Kidney (tissue), 14 donors: Measurements from ENCODE around the gene HEG1. TPM values are rescaled to one million over a fixed set of nuclear protein-coding genes. Genes with fewer than 3 reads are reported as not detected.
"Not testable (repeated sequence)": the region's sequence is repeated elsewhere in the genome, so short reads cannot be mapped to it uniquely, and the experiment has no call there.

Experiments
- DNase-seq, 5 donors: peaks; one replicate each; pipeline ENCODE4 v3.0.0-alpha.2; 2013 to 2020
- FAIRE-seq: peaks from 2 replicates; lab custom pipeline; 2012; peaks lifted over from hg19 to GRCh38; lab: Jason Lieb, UNC
- H3K27ac ChIP-seq, 2 donors: one replicate each; pipeline ENCODE4 v1.7.0; 2013; ENCODE audit warnings: low read depth in 2 of 2, low read length in 2 of 2, inconsistent platforms in 1 of 2
- H3K27me3 ChIP-seq: one replicate; pipeline ENCODE4 v1.7.1; 2013; ENCODE audit warnings: low read length, inconsistent platforms; ENCODE audit not compliant: control insufficient read depth, insufficient read depth
- H3K36me3 ChIP-seq, 3 donors: one replicate each; pipeline versions ENCODE4 v1.7.0 to v1.7.1; 2013; ENCODE audit warnings: low read length in 3 of 3, control low read depth in 1 of 3, inconsistent platforms in 1 of 3; ENCODE audit not compliant: insufficient read depth in 3 of 3, control insufficient read depth in 2 of 3
- H3K4me1 ChIP-seq, 3 donors: one replicate each; pipeline versions ENCODE4 v1.7.0 to v1.7.1; 2013; ENCODE audit warnings: low read length in 3 of 3, inconsistent platforms in 1 of 3, low read depth in 1 of 3; ENCODE audit not compliant: control insufficient read depth in 2 of 3, insufficient read depth in 2 of 3
- H3K4me3 ChIP-seq, 3 donors: one replicate each; pipeline versions ENCODE4 v1.7.0 to v1.8.1; 2013; ENCODE audit warnings: low read length in 3 of 3, control low read depth in 1 of 3, inconsistent platforms in 1 of 3
- H3K9ac ChIP-seq, 3 donors: one replicate each; pipeline versions ENCODE4 v1.7.0 to v1.7.1; 2013; ENCODE audit warnings: low read length in 3 of 3, control low read depth in 1 of 3, inconsistent platforms in 1 of 3
- H3K9me3 ChIP-seq, 3 donors: one replicate each; pipeline versions ENCODE4 v1.7.0 to v1.7.1; 2013; ENCODE audit warnings: low read length in 3 of 3, control low read depth in 1 of 3, inconsistent platforms in 1 of 3; ENCODE audit not compliant: control insufficient read depth in 2 of 3, insufficient read depth in 1 of 3
- intact Hi-C: fragments of 100-400 bp; cut with DNase I; formaldehyde crosslinking; loops from one replicate; pipeline ENCODE4 v1.11.1; 2022
- polyA plus RNA-seq: library from polyadenylated mRNA; stranded (reverse); fragments of 350-450 nt; fragmentation: Illumina TruSeq; extraction: RNeasy Lipid Tissue Mini Kit (QIAGEN cat#74804); gene quantifications from one replicate; pipeline ENCODE4 v1.2.3, GENCODE V29; 2014; ENCODE audit warnings: low read depth, low replicate concordance; ENCODE audit not compliant: insufficient read depth
- total RNA-seq: library from RNA; stranded (reverse); fragmentation: NEBNext Ultra II Directional; extraction: Animal tissue kit (Norgen Biotek cat#: 25700); gene quantifications from one replicate; pipeline ENCODE4 v1.2.1, GENCODE V29; 2021
- TF ChIP-seq, protein P1 (sequence below): IDR thresholded peaks from 3 replicates; pipeline ENCODE4 v1.5.1; 2012; ENCODE audit warnings: mild to moderate bottlenecking, moderate library complexity, borderline replicate concordance; ENCODE audit not compliant: insufficient read depth; ENCODE audit errors: extremely low read depth
- donor health status: control.
- donor health status: control.
- donor health status: control.
- donor health status: control.
- donor health status: control.
- donor health status: DM: yes; HTN: yes; CAD: no.
- donor health status: Normal renal cell carcinoma (clear cell type).

Gene HEG1
- total and polyA plus RNA-seq, 2 donors from 2014 or later = 10.3 to 96.3 TPM

DNA sequence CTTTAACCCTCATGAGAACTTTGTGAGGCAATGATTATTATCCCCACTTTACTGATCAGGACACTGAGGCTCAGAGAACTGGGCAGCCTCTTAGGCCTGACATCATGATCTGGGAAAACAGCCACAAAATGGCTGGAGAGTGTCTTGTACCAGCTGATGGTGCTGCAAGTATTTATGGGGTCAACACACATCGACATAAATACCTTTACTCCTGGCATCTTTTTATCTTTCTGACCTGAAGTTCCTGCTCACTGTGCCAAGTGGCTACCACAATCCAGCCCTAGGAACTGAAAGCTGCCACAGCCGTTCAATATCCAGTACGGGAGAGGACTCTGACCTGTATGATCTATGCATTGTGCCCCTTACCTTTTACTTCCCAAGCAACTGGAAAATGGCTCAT lies 92.0 kb downstream of the HEG1 start:
- no peaks in the 10 kb centered on the region for H3K9me3 ChIP-seq
- H3K27ac ChIP-seq = no peak overlapping the region
- H3K9ac ChIP-seq = no peak overlapping the region
- intact Hi-C loops = no loop called here
- no peaks in the 10 kb centered on the region for H3K36me3 ChIP-seq
- H3K4me3 ChIP-seq = no peak overlapping the region
- H3K27me3 ChIP-seq = no peaks in the 10 kb centered on the region
- TF ChIP-seq, protein P1, sequence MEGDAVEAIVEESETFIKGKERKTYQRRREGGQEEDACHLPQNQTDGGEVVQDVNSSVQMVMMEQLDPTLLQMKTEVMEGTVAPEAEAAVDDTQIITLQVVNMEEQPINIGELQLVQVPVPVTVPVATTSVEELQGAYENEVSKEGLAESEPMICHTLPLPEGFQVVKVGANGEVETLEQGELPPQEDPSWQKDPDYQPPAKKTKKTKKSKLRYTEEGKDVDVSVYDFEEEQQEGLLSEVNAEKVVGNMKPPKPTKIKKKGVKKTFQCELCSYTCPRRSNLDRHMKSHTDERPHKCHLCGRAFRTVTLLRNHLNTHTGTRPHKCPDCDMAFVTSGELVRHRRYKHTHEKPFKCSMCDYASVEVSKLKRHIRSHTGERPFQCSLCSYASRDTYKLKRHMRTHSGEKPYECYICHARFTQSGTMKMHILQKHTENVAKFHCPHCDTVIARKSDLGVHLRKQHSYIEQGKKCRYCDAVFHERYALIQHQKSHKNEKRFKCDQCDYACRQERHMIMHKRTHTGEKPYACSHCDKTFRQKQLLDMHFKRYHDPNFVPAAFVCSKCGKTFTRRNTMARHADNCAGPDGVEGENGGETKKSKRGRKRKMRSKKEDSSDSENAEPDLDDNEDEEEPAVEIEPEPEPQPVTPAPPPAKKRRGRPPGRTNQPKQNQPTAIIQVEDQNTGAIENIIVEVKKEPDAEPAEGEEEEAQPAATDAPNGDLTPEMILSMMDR = no peak
- no peak for DNase-seq
- peaks cover 0 to 13% (median 0%) of the 10 kb centered on the region in 3 donors for H3K4me1 ChIP-seq
- no peak for FAIRE-seq

DNA sequence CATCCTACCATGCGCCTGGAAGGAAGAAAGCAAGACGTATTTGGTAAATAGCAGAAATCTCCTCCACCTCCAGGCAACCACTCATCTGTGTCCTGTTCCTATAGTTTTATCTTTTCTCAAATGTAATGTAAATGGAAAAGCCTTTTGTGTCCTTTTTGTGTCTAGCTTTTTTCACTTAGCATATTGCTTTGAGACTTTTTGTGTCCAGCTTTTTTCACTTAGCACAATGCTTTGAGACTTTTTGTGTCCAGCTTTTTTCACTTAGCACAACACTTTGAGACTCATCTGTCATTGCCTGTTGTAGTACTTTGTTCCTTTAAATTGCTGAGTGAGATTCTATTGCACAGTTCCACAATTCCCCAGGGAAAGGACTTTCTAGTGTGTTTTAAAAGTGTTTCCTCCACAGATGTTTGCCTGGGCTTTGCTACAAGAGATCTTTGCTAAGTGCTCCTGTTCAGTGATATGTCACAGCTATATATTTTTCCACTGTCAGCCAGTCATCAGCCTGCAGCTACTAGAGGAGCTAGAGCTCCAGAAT lies 93.3 kb downstream of the HEG1 start:
- no peaks in the 10 kb centered on the region for H3K27me3 ChIP-seq
- TF ChIP-seq, protein P1 = no peak
- H3K27ac ChIP-seq = no peak overlapping the region
- intact Hi-C loops = no loop called here
- H3K4me1 ChIP-seq = peaks cover 0 to 13% (median 0%) of the 10 kb centered on the region in 3 donors
- no peak overlapping the region for H3K4me3 ChIP-seq
- H3K9me3 ChIP-seq = no peaks in the 10 kb centered on the region
- H3K9ac ChIP-seq = no peak overlapping the region
- no peaks in the 10 kb centered on the region for H3K36me3 ChIP-seq
- FAIRE-seq (no peak), DNase-seq (no peak)

DNA sequence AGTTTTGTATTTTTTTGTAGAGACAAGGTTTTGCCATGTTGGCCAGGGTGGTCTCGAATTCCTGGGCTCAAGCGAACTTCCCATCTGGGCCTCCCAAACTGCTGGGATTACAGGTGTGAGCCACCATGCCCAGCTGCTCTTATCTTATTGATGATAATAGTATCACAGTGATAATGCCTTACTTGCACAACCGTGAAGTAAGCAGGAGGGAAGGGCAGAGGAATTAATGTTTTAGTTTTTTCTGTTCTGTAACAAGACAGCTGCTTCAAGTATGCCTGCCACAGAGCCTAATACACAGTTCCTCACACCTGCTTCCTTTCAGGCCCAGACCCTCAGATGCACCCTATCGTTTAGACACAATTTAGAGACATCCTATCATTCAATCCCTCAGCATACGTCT lies 95.1 kb downstream of the HEG1 start:
- no peaks in the 10 kb centered on the region for H3K9me3 ChIP-seq
- no peaks in the 10 kb centered on the region for H3K36me3 ChIP-seq
- intact Hi-C loops = no loop called here
- TF ChIP-seq, protein P1 = no peak
- H3K27me3 ChIP-seq = no peaks in the 10 kb centered on the region
- no peak overlapping the region for H3K27ac ChIP-seq
- no peak for DNase-seq
- no peak for FAIRE-seq
- no peak overlapping the region for H3K4me3 ChIP-seq
- H3K4me1 ChIP-seq = peaks cover 0 to 5% (median 0%) of the 10 kb centered on the region in 3 donors
- H3K9ac ChIP-seq = no peak overlapping the region

DNA sequence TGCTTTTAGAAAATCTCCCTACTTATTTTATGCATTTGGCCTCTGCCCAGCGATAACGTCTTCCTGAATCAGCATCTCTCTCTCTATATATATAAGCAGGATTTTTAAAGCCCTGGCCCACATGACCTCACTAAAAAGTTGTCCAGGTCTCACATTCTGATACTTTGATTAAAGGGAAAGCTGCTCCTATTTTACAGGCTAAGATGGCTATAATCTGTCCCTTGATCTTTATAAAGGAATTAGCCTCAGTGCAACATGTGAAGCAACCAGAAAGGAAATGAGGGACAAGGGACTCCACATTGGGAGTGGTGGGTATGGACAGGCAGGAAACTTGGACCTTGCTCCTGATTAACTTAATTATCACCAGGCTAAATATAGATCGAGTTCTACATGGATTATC lies 95.7 kb downstream of the HEG1 start:
- Histone ChIP-seq H3K9me3 (no peaks in the 10 kb centered on the region), H3K27me3 (no peaks in the 10 kb centered on the region), H3K4me1 (no peaks in the 10 kb centered on the region), H3K36me3 (no peaks in the 10 kb centered on the region), H3K4me3 (no peak overlapping the region), H3K27ac (no peak overlapping the region), H3K9ac (no peak overlapping the region)
- TF ChIP-seq, protein P1 = no peak
- intact Hi-C loops = no loop called here
- FAIRE-seq = no peak
- no peak for DNase-seq

DNA sequence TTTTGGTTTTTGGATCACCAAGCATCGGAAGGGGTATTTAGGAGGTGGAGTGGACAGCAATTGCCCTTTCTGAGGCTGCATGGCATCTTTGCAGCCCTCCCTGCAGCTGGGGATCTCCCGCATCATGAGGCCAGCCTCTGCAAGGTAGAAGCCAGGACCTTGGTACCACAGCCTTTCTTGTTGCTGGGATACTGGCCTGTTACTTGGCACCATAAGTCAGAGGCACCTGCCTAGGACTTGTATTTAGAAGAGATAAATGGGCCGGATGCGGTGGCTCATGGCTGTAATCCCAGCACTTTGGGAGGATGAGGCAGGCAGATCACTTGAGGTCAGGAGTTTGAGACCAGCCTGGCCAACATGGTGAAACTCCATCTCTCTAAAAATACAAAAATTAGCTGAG lies 97.8 kb downstream of the HEG1 start:
- H3K9me3 ChIP-seq, intact Hi-C loops, H3K27me3 ChIP-seq, DNase-seq, H3K36me3 ChIP-seq, FAIRE-seq, H3K4me3 ChIP-seq, H3K9ac ChIP-seq, H3K27ac ChIP-seq, H3K4me1 ChIP-seq: not testable (repeated sequence)
